IMR-90 (cell line): ENCODE measurements around the gene BPIFA1. TPM values are rescaled to one million over a fixed set of nuclear protein-coding genes. Genes with fewer than 3 reads are reported as not detected.

Source experiments
- ATAC-seq: fragments of 200-7000 bp; cut with Tn5 transposase; 2 replicates; pipeline ENCODE4 v1.9.1; 2020; ENCODE audit warnings: low read depth, mild to moderate bottlenecking, moderate library complexity
- BruUV-seq: library from RNA; stranded (reverse); fragments of 400-500 nt; replicated peaks from 2 replicates; lab custom pipeline; 2021; lab: Mats Ljungman, UMichigan
- CTCF ChIA-PET: fragments of 300-600 bp; formaldehyde crosslinking; extraction: SDS; loops from one replicate; lab custom pipeline; 2021; ENCODE audit warnings: antibody characterized with exemption; lab: Yijun Ruan, JAX
- POLR2A ChIA-PET: fragments of 300-600 bp; sonication (Branson Sonifier 250); formaldehyde crosslinking; loops from one replicate; lab custom pipeline; 2022; ENCODE audit warnings: antibody characterized with exemption; ENCODE audit not compliant: unreplicated experiment; lab: Charles Lee
- DNase-seq: peaks from one replicate; pipeline ENCODE4 v3.0.0; 2013
- H2AFZ ChIP-seq: replicated peaks from 2 replicates; pipeline ENCODE3; 2013; ENCODE audit warnings: low read length, mild to moderate bottlenecking; ENCODE audit not compliant: poor library complexity
- H2AK5ac ChIP-seq: 2 replicates; pipeline ENCODE4 v1.6.1; 2013; ENCODE audit warnings: low read depth, low read length, inconsistent platforms
- H2AK9ac ChIP-seq: replicated peaks from 2 replicates; pipeline ENCODE3; 2013; ENCODE audit warnings: mild to moderate bottlenecking, low read depth, low read length, moderate library complexity; ENCODE audit not compliant: poor library complexity
- H2BK120ac ChIP-seq: 2 replicates; pipeline ENCODE4 v1.6.1; 2013; ENCODE audit warnings: low read depth, low read length, inconsistent platforms
- H2BK15ac ChIP-seq: 3 replicates; pipeline ENCODE4 v1.6.1; 2013; ENCODE audit warnings: low read depth, low read length, inconsistent platforms
- H2BK20ac ChIP-seq: 2 replicates; pipeline ENCODE4 v1.6.1; 2013; ENCODE audit warnings: low read depth, mild to moderate bottlenecking, inconsistent platforms, low read length, moderate library complexity
- H2BK5ac ChIP-seq: 2 replicates; pipeline ENCODE4 v1.6.1; 2013; ENCODE audit warnings: mild to moderate bottlenecking, low read depth, low read length, inconsistent platforms; ENCODE audit not compliant: poor library complexity, severe bottlenecking
- H3K14ac ChIP-seq: replicated peaks from 2 replicates; pipeline ENCODE4 v1.6.1; 2013; ENCODE audit warnings: low read depth, low read length, inconsistent platforms
- H3K18ac ChIP-seq: 2 replicates; pipeline ENCODE4 v1.6.1; 2013; ENCODE audit warnings: low read depth, low read length, control low read depth
- H3K23ac ChIP-seq: 2 replicates; pipeline ENCODE4 v1.6.1; 2013; ENCODE audit warnings: low read depth, low read length, inconsistent platforms
- H3K27ac ChIP-seq: 2 replicates; pipeline ENCODE4 v1.5.1; 2013; ENCODE audit warnings: mild to moderate bottlenecking, control low read depth, low read length; ENCODE audit not compliant: insufficient read depth
- H3K27me3 ChIP-seq: 2 replicates; pipeline ENCODE4 v1.6.1; 2013; ENCODE audit warnings: low read length; ENCODE audit not compliant: control insufficient read depth, insufficient read depth
- H3K36me3 ChIP-seq: 2 replicates; pipeline ENCODE4 v1.6.1; 2013; ENCODE audit warnings: low read length, mixed read lengths; ENCODE audit not compliant: control insufficient read depth, insufficient read depth
- H3K4ac ChIP-seq: 2 replicates; pipeline ENCODE4 v1.6.1; 2013; ENCODE audit warnings: low read depth, low read length, inconsistent platforms
- H3K4me1 ChIP-seq: 2 replicates; pipeline ENCODE4 v1.6.1; 2013; ENCODE audit warnings: low read length, mixed read lengths; ENCODE audit not compliant: control insufficient read depth, insufficient read depth
- H3K4me2 ChIP-seq: 2 replicates; pipeline ENCODE4 v1.6.1; 2013; ENCODE audit warnings: low read depth, mild to moderate bottlenecking, control low read depth, low read length, moderate library complexity
- H3K4me3 ChIP-seq: 2 replicates; pipeline ENCODE4 v1.5.1; 2013; ENCODE audit warnings: low read depth, mild to moderate bottlenecking, control low read depth, low read length, moderate library complexity; ENCODE audit not compliant: insufficient read depth
- H3K56ac ChIP-seq: 2 replicates; pipeline ENCODE4 v1.6.1; 2013; ENCODE audit warnings: low read length, inconsistent platforms; ENCODE audit not compliant: insufficient read depth; ENCODE audit errors: extremely low read depth
- H3K79me1 ChIP-seq, 2 experiments: 2 replicates each; pipeline ENCODE4 v1.6.1; 2013; ENCODE audit warnings: low read length in 2 of 2, inconsistent platforms in 1 of 2, low read depth in 1 of 2
- H3K9ac ChIP-seq: 2 replicates; pipeline ENCODE4 v1.6.1; 2013; ENCODE audit warnings: low read depth, low read length, control low read depth
- H3K9me1 ChIP-seq: 2 replicates; pipeline ENCODE4 v1.6.1; 2013; ENCODE audit warnings: low read length, inconsistent platforms; ENCODE audit not compliant: insufficient read depth
- H3K9me3 ChIP-seq: 2 replicates; pipeline ENCODE4 v1.6.1; 2013; ENCODE audit warnings: low read length; ENCODE audit not compliant: control insufficient read depth, insufficient read depth
- H4K20me1 ChIP-seq: 2 replicates; pipeline ENCODE4 v1.6.1; 2013; ENCODE audit warnings: low read length, inconsistent platforms; ENCODE audit not compliant: insufficient read depth
- H4K5ac ChIP-seq: 2 replicates; pipeline ENCODE4 v1.6.1; 2013; ENCODE audit warnings: mild to moderate bottlenecking, low read depth, low read length, control low read depth
- H4K8ac ChIP-seq, 2 experiments: 2 replicates each; pipeline ENCODE4 v1.6.1; 2013; ENCODE audit warnings: low read depth in 2 of 2, low read length in 2 of 2, control low read depth in 1 of 2, inconsistent platforms in 1 of 2
- H4K91ac ChIP-seq: 2 replicates; pipeline ENCODE4 v1.6.1; 2013; ENCODE audit warnings: low read depth, low read length, inconsistent platforms; ENCODE audit not compliant: insufficient read depth
- BHLHE40 ChIP-seq: fragments of 150-350 bp; IDR thresholded peaks from 2 replicates; pipeline ENCODE4 v1.6.1; 2016; ENCODE audit warnings: mild to moderate bottlenecking, low read depth, low read length
- CEBPB ChIP-seq: IDR thresholded peaks from 2 replicates; pipeline ENCODE4 v1.6.1; 2012; ENCODE audit warnings: low read depth, low read length, improper control_type of control experiment
- CTCF ChIP-seq: conservative IDR thresholded peaks from 2 replicates; pipeline ENCODE4 v1.5.1; 2012; ENCODE audit warnings: mild to moderate bottlenecking, low read depth, low read length, improper control_type of control experiment
- ELK1 ChIP-seq: fragments of 150-350 bp; IDR thresholded peaks from 2 replicates; pipeline ENCODE4 v1.6.1; 2016; ENCODE audit warnings: low read depth, mild to moderate bottlenecking, low read length, moderate library complexity, borderline replicate concordance
- FOS ChIP-seq: fragments of 150-350 bp; IDR thresholded peaks from 2 replicates; pipeline ENCODE4 v1.6.1; 2016; ENCODE audit warnings: low read depth, low read length
- MAFK ChIP-seq: IDR thresholded peaks from 2 replicates; pipeline ENCODE4 v1.6.1; 2012; ENCODE audit warnings: low read depth, low read length, improper control_type of control experiment
- MAZ ChIP-seq: IDR thresholded peaks from 2 replicates; pipeline ENCODE4 v1.6.1; 2012; ENCODE audit warnings: low read depth, mild to moderate bottlenecking, low read length, improper control_type of control experiment, moderate library complexity, borderline replicate concordance
- MXI1 ChIP-seq: IDR thresholded peaks from 2 replicates; pipeline ENCODE4 v1.6.1; 2012; ENCODE audit warnings: low read depth, mild to moderate bottlenecking, low read length, moderate library complexity, borderline replicate concordance
- NFE2L2 ChIP-seq: fragments of 150-350 bp; IDR thresholded peaks from 2 replicates; pipeline ENCODE4 v1.6.1; 2016; ENCODE audit warnings: low read depth, mild to moderate bottlenecking, low read length
- RAD21 ChIP-seq: IDR thresholded peaks from 2 replicates; pipeline ENCODE4 v1.6.1; 2012; ENCODE audit warnings: low read length, improper control_type of control experiment
- RCOR1 ChIP-seq: IDR thresholded peaks from 2 replicates; pipeline ENCODE4 v1.6.1; 2012; ENCODE audit warnings: mild to moderate bottlenecking, low read length, improper control_type of control experiment; ENCODE audit not compliant: insufficient replicate concordance
- RFX5 ChIP-seq: IDR thresholded peaks from 2 replicates; pipeline ENCODE4 v1.8.0; 2012; ENCODE audit warnings: low read depth, mild to moderate bottlenecking, low read length, moderate library complexity
- SMC3 ChIP-seq: fragments of 150-350 bp; IDR thresholded peaks from 2 replicates; pipeline ENCODE4 v1.6.1; 2016; ENCODE audit warnings: low read depth, mild to moderate bottlenecking, antibody characterized with exemption, low read length, moderate library complexity
- USF2 ChIP-seq: fragments of 150-350 bp; IDR thresholded peaks from 2 replicates; pipeline ENCODE4 v1.6.1; 2017; ENCODE audit warnings: mild to moderate bottlenecking, antibody characterized with exemption, low read length, low read depth
- WGBS, 2 experiments: methylation state at CpG; one replicate each; pipeline versions ENCODE4 v1.1.5 to v1.1.7; 2013; ENCODE audit warnings: missing lambda C conversion rate in 2 of 2; ENCODE audit not compliant: insufficient read length in 1 of 2; ENCODE audit errors: extremely low coverage in 2 of 2; 5-methylcytosine and 5-hydroxymethylcytosine counted together
- dilution Hi-C: fragments of 300-500 bp; cut with HindIII; formaldehyde crosslinking; loops from one replicate; pipeline ENCODE4 v1.14.3; 2018; ENCODE audit warnings: low sequenced_read_pairs; ENCODE audit not compliant: unreplicated experiment
- in situ Hi-C: fragments of 300-500 bp; cut with MboI; formaldehyde crosslinking; loops from 3 replicates; pipeline ENCODE4 v1.14.3; 2019; ENCODE audit warnings: low sequenced_read_pairs, inconsistent platforms, mixed read lengths
- intact Hi-C: fragments of 100-400 bp; cut with micrococcal nuclease; formaldehyde crosslinking; loops from 2 replicates; pipeline ENCODE4 v1.10.0; 2022
- polyA plus RNA-seq, 3 experiments: library from polyadenylated mRNA; depleted of rRNA; stranded (reverse); fragments of >200 nt; gene quantifications; 2 replicates each; pipeline ENCODE4 v1.2.3, GENCODE V29; 2012; ENCODE audit warnings: low replicate concordance in 1 of 3
- total RNA-seq: library from RNA; depleted of rRNA; stranded (reverse); fragments of >200 nt; gene quantifications from 2 replicates; pipeline ENCODE4 v1.2.3, GENCODE V29; 2012

BPIFA1 gene
- total and polyA plus RNA-seq, 2 of the 4 experiments (the other 2 are of a cell fraction): not detected

- H3K14ac ChIP-seq: no peak overlapping the region
- intact Hi-C loops (no loop called here), dilution Hi-C loops (no loop called here), in situ Hi-C loops (no loop called here)
- TF ChIP-seq ELK1 (no peak), RCOR1 (no peak), FOS (no peak), MAFK (no peak), RAD21 (no peak), CTCF (no peak), NFE2L2 (no peak), RFX5 (no peak), BHLHE40 (no peak), USF2 (no peak), SMC3 (no peak), MXI1 (no peak), CEBPB (no peak), MAZ (no peak)
- H4K5ac ChIP-seq: no peak overlapping the region
- H3K9me3 ChIP-seq: no peaks in the 10 kb centered on the region
- H2BK20ac ChIP-seq: no peak overlapping the region
- H3K27me3 ChIP-seq: peaks cover 20% of the 10 kb centered on the region
- H4K8ac ChIP-seq: no peak overlapping the region
- H4K91ac ChIP-seq: no peak overlapping the region
- no peak overlapping the region for H2BK15ac ChIP-seq
- no peak for ATAC-seq
- no peaks in the 10 kb centered on the region for H3K4me1 ChIP-seq
- no peak overlapping the region for H2AFZ ChIP-seq
- no peak overlapping the region for H3K27ac ChIP-seq
- H4K20me1 ChIP-seq: no peaks in the 10 kb centered on the region
- no peak overlapping the region for H3K4ac ChIP-seq
- CTCF ChIA-PET: no interaction called here
- DNase-seq: no peak
- H3K4me3 ChIP-seq: no peak overlapping the region
- H2AK5ac ChIP-seq: no peak overlapping the region
- POLR2A ChIA-PET: no interaction called here
- H3K9ac ChIP-seq: no peak overlapping the region
- no peak overlapping the region for H3K4me2 ChIP-seq
- no peak overlapping the region for H3K23ac ChIP-seq
- BruUV-seq: no TSS peak
- H3K56ac ChIP-seq: no peak overlapping the region
- no peak overlapping the region for H3K18ac ChIP-seq
- H2AK9ac ChIP-seq: no peak overlapping the region
- no peak overlapping the region for H2BK5ac ChIP-seq
- no peaks in the 10 kb centered on the region for H3K36me3 ChIP-seq
- H3K79me1 ChIP-seq: no peaks in the 10 kb centered on the region
- H3K9me1 ChIP-seq: no peaks in the 10 kb centered on the region
- WGBS, 2 experiments: 44% methylated on average over 9 of the region's 11 CpGs; no CpG with 5 or more reads in 1 of the 2 experiments
- no peak overlapping the region for H2BK120ac ChIP-seq
These were observed 45.9 kb downstream of the BPIFA1 start for GRCh38 chr20:33281550-33282146.
